HepG2 (cell line): Measurements from ENCODE around the gene WDR59.

Source experiments
- ATF6 ChIP-seq: sonication (generic); formaldehyde crosslinking; conservative IDR thresholded peaks from 2 replicates; pipeline ENCODE4 v1.4.0; 2020; ENCODE audit warnings: missing genetic modification reagents
- ESRRA ChIP-seq: sonication (generic); formaldehyde crosslinking; IDR thresholded peaks from 2 replicates; pipeline ENCODE4 v1.5.1; 2020; ENCODE audit warnings: mild to moderate bottlenecking, low read depth, missing genetic modification reagents
- ETV5 ChIP-seq: IDR thresholded peaks from 2 replicates; pipeline ENCODE4 v1.6.1; 2018; ENCODE audit warnings: missing biosample characterization, missing genetic modification reagents, inconsistent platforms, borderline replicate concordance
- POLR2AphosphoS5 ChIP-seq: IDR thresholded peaks from 2 replicates; pipeline ENCODE4 v1.6.1; 2012; ENCODE audit warnings: low read depth, low read length
- RNF2 ChIP-seq: fragments of 450-650 bp; conservative IDR thresholded peaks from 2 replicates; pipeline ENCODE4 v1.6.1; 2016; ENCODE audit warnings: low read depth
- SRY ChIP-seq: sonication (generic); formaldehyde crosslinking; IDR thresholded peaks from 2 replicates; pipeline ENCODE4 v1.8.0; 2022; ENCODE audit warnings: mild to moderate bottlenecking, missing genetic modification reagents
- ZMYM3 ChIP-seq: sonication (generic); formaldehyde crosslinking; IDR thresholded peaks from 2 replicates; pipeline ENCODE4 v1.5.1; 2020; ENCODE audit warnings: mild to moderate bottlenecking, missing genetic modification reagents

DNA sequence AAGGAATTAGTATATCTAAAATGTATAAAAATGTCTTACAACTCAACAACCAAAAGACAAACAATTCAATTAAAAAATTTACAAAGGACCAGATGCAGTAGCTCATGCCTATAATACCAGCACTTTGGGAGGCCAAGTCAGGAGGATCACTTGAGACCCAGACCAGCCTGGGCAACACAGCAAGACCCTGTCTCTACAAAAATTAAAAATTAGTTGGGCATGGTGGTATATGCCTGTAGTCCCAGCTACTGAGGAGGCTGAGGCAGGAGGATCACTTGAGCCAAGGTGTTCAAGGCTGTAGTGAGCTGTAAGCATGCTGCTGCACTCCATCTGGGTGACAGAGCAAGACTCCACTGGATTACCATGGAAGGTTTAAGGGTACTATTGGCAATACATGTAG, 47.7 kb upstream of the WDR59 start:
- TF ChIP-seq RNF2 (no peak), ZMYM3 (no peak), ESRRA (CRISPR knock-in tag) (no peak), POLR2AphosphoS5 (no peak), ATF6 (no peak), SRY (CRISPR knock-in tag) (no peak), ETV5 (CRISPR knock-in tag) (no peak)
